ENCODE measurements around the gene RGS7BP. TPM values are rescaled to one million over a fixed set of nuclear protein-coding genes. Genes with fewer than 3 reads are reported as not detected.

RGS7BP gene
- total RNA-seq, 1 donor from 2014 or later, result 0.56 TPM

- TF ChIP-seq CTCF (conservative IDR thresholded peaks at IDR 0.05), result no peak
- Mint-ChIP-seq H3K9me3 (no peaks in the 10 kb centered on the region), H3K27me3 (ENCODE audit: low read depth) (peaks cover 28% of the 10 kb centered on the region), H3K4me3 (no peak overlapping the region), H3K36me3 (ENCODE audit: low read depth) (no peaks in the 10 kb centered on the region), H3K4me1 (no peaks in the 10 kb centered on the region), H3K27ac (ENCODE audit: unreplicated experiment) (no peak overlapping the region)
- DNase-seq (ENCODE audit: low read depth, low spot score), result no peak
Observed at GRCh38 chr5:64606926-64607325, 101.1 kb downstream of the RGS7BP start.

- no peak overlapping the region for H3K27ac Mint-ChIP-seq (ENCODE audit: unreplicated experiment)
- no peaks in the 10 kb centered on the region for H3K4me1 Mint-ChIP-seq
- DNase-seq (ENCODE audit: low read depth, low spot score), result peak; percentile 42
- peaks cover 48% of the 10 kb centered on the region for H3K27me3 Mint-ChIP-seq (ENCODE audit: low read depth)
- no peak overlapping the region for H3K4me3 Mint-ChIP-seq
- H3K36me3 Mint-ChIP-seq (ENCODE audit: low read depth), result no peaks in the 10 kb centered on the region
- peak; percentile 87 for TF ChIP-seq CTCF (conservative IDR thresholded peaks at IDR 0.05)
- H3K9me3 Mint-ChIP-seq, result no peaks in the 10 kb centered on the region
Observed at GRCh38 chr5:64612344-64612961, 106.6 kb downstream of the RGS7BP start.

GRCh38 chr5:64615895-64616294, 110.1 kb downstream of the RGS7BP start:
- H3K9me3 Mint-ChIP-seq, result no peaks in the 10 kb centered on the region
- no peaks in the 10 kb centered on the region for H3K4me1 Mint-ChIP-seq
- H3K27me3 Mint-ChIP-seq (ENCODE audit: low read depth), result peaks cover 35% of the 10 kb centered on the region
- no peak for TF ChIP-seq CTCF (conservative IDR thresholded peaks at IDR 0.05)
- no peaks in the 10 kb centered on the region for H3K36me3 Mint-ChIP-seq (ENCODE audit: low read depth)
- DNase-seq (ENCODE audit: low read depth, low spot score), result no peak
- H3K4me3 Mint-ChIP-seq, result no peak overlapping the region
- H3K27ac Mint-ChIP-seq (ENCODE audit: unreplicated experiment), result no peak overlapping the region

GRCh38 chr5:64619609-64620008, 113.8 kb downstream of the RGS7BP start:
- Mint-ChIP-seq H3K4me1 (no peaks in the 10 kb centered on the region), H3K27ac (ENCODE audit: unreplicated experiment) (no peak overlapping the region), H3K9me3 (no peaks in the 10 kb centered on the region), H3K4me3 (no peak overlapping the region), H3K27me3 (ENCODE audit: low read depth) (peaks cover 22% of the 10 kb centered on the region), H3K36me3 (ENCODE audit: low read depth) (no peaks in the 10 kb centered on the region)
- TF ChIP-seq CTCF (conservative IDR thresholded peaks at IDR 0.05), result no peak
- DNase-seq (ENCODE audit: low read depth, low spot score), result no peak

- H3K4me1 Mint-ChIP-seq, result no peaks in the 10 kb centered on the region
- H3K27ac Mint-ChIP-seq (ENCODE audit: unreplicated experiment), result no peak overlapping the region
- DNase-seq (ENCODE audit: low read depth, low spot score), result no peak
- no peaks in the 10 kb centered on the region for H3K36me3 Mint-ChIP-seq (ENCODE audit: low read depth)
- peaks cover 2% of the 10 kb centered on the region for H3K9me3 Mint-ChIP-seq
- peaks cover 3% of the 10 kb centered on the region for H3K27me3 Mint-ChIP-seq (ENCODE audit: low read depth)
- no peak for TF ChIP-seq CTCF (conservative IDR thresholded peaks at IDR 0.05)
- no peak overlapping the region for H3K4me3 Mint-ChIP-seq
Observed at GRCh38 chr5:64622991-64623390, 117.2 kb downstream of the RGS7BP start.
